ENCODE data around the gene CAPZA3.

DNA sequence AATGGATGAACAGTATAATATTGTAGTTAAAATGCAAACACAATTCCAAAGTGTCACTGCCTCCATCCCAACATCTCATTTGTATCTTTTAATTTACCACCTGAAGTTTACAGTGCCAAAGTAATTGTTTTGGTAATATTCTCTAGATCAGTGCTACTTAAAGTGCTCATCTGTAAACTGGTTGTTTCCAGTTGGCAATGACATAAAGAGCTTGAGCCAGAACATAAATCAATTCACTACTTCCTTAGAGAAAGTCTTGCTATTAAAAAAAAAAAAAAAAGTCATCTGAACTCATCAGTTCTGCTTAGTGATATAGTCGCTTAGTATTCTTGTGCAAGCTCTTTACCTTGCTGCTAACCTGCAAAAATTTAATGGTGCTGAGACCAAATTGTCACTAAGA lies 16.5 kb upstream of the CAPZA3 start:
- TF ChIP-seq EZH2 (IDR thresholded peaks at IDR 0.05; ENCODE audit: borderline replicate concordance) (no peak), CTCF (IDR thresholded peaks at IDR 0.05; ENCODE audit: poor library complexity) (no peak)

All from hepatocyte (in vitro differentiated cells).